OCI-LY7 (cell line): ENCODE results near the gene CORO2B. TPM values are rescaled to one million over a fixed set of nuclear protein-coding genes. Genes with fewer than 3 reads are reported as not detected.

ENCODE experiments used
- BruUV-seq: library from RNA; stranded (reverse); fragments of 400-500 nt; replicated peaks from 2 replicates; lab custom pipeline; 2021; lab: Mats Ljungman, UMichigan
- CTCF ChIA-PET: fragments of 300-600 bp; sonication (Branson Sonifier 250); formaldehyde crosslinking; loops from one replicate; lab custom pipeline; 2022; ENCODE audit warnings: antibody characterized with exemption; ENCODE audit not compliant: unreplicated experiment; lab: Charles Lee
- POLR2A ChIA-PET: fragments of 300-600 bp; sonication (Branson Sonifier 250); formaldehyde crosslinking; loops from one replicate; lab custom pipeline; 2022; ENCODE audit warnings: antibody characterized with exemption; lab: Charles Lee
- DNase-seq: peaks from one replicate; pipeline ENCODE4 v3.0.0-alpha.2; 2015; ENCODE audit warnings: low spot score
- H2AFZ ChIP-seq: fragments of 200-600 bp; sonication (generic), shearing (Covaris generic); 2 replicates; pipeline ENCODE4 v1.6.1; 2014; ENCODE audit warnings: mild to moderate bottlenecking, antibody characterized with exemption, low read length, moderate library complexity
- H3K27ac ChIP-seq: fragments of 200-600 bp; sonication (generic); 2 replicates; pipeline ENCODE4 v1.5.1; 2014; ENCODE audit warnings: mixed run types, low read depth, mild to moderate bottlenecking, moderate library complexity, low read length, inconsistent platforms; ENCODE audit not compliant: poor library complexity, severe bottlenecking
- H3K36me3 ChIP-seq: fragments of 200-600 bp; sonication (generic); 2 replicates; pipeline ENCODE4 v1.6.1; 2014; ENCODE audit warnings: mild to moderate bottlenecking, antibody characterized with exemption, low read length, moderate library complexity, mixed read lengths; ENCODE audit not compliant: insufficient read depth
- H3K4me1 ChIP-seq: fragments of 200-600 bp; sonication (generic); 2 replicates; pipeline ENCODE4 v1.5.1; 2014; ENCODE audit warnings: mild to moderate bottlenecking, low read length; ENCODE audit not compliant: insufficient read depth, poor library complexity, severe bottlenecking
- H3K4me2 ChIP-seq: fragments of 200-600 bp; sonication (generic); 2 replicates; pipeline ENCODE4 v1.6.1; 2014; ENCODE audit warnings: mild to moderate bottlenecking, low read length
- H3K4me3 ChIP-seq: fragments of 200-600 bp; sonication (generic); 2 replicates; pipeline ENCODE4 v1.5.1; 2014; ENCODE audit warnings: mild to moderate bottlenecking, low read depth, low read length; ENCODE audit not compliant: poor library complexity, severe bottlenecking
- H3K79me2 ChIP-seq: fragments of 200-600 bp; sonication (generic); 2 replicates; pipeline ENCODE4 v1.6.1; 2016; ENCODE audit warnings: low read depth, mild to moderate bottlenecking, low read length, moderate library complexity, mixed read lengths; ENCODE audit not compliant: insufficient read depth
- H3K9me2 ChIP-seq: fragments of 200-600 bp; sonication (generic); 2 replicates; pipeline ENCODE4 v1.6.1; 2016; ENCODE audit warnings: mild to moderate bottlenecking, low read length, mixed read lengths; ENCODE audit not compliant: insufficient read depth
- H3K9me3 ChIP-seq: fragments of 200-600 bp; sonication (generic); 2 replicates; pipeline ENCODE4 v1.6.1; 2014; ENCODE audit warnings: mild to moderate bottlenecking, mixed run types, low read length, mixed read lengths
- H4K20me1 ChIP-seq: fragments of 200-600 bp; sonication (generic); 2 replicates; pipeline ENCODE4 v1.6.1; 2014; ENCODE audit warnings: mild to moderate bottlenecking, antibody characterized with exemption, low read length, moderate library complexity, mixed read lengths; ENCODE audit not compliant: insufficient read depth
- CTCF ChIP-seq: fragments of 200-600 bp; sonication (generic); conservative IDR thresholded peaks from 2 replicates; pipeline ENCODE4 v1.5.1; 2014; ENCODE audit warnings: mild to moderate bottlenecking, antibody characterized with exemption, low read length, moderate library complexity, mixed read lengths
- EZH2phosphoT487 ChIP-seq: fragments of 200-600 bp; sonication (generic); IDR thresholded peaks from 2 replicates; pipeline ENCODE4 v1.6.1; 2018; ENCODE audit warnings: low read depth, borderline replicate concordance, mild to moderate bottlenecking, mixed run types, antibody characterized with exemption, low read length, moderate library complexity, mixed read lengths
- intact Hi-C: fragments of 100-400 bp; cut with micrococcal nuclease; formaldehyde crosslinking; loops from one replicate; pipeline ENCODE4 v1.10.0; 2022; ENCODE audit not compliant: unreplicated experiment
- total RNA-seq, 2 experiments: library from RNA; depleted of rRNA in 1 of 2; stranded (reverse); fragments of >200 nt in 1 of 2; shearing (Covaris generic) in 1 of 2; gene quantifications; 2 replicates each; pipeline ENCODE4 v1.2.3, GENCODE V29; 2014 to 2022

The CORO2B gene
- total RNA-seq, 2 experiments from 2014 or later = 7.4 to 12.5 TPM

- POLR2A ChIA-PET = no interaction called here
- Histone ChIP-seq H3K79me2 (no peaks in the 10 kb centered on the region), H4K20me1 (no peaks in the 10 kb centered on the region), H2AFZ (no peak overlapping the region), H3K4me3 (no peak overlapping the region), H3K4me2 (no peak overlapping the region), H3K27ac (no peak overlapping the region), H3K4me1 (no peaks in the 10 kb centered on the region), H3K9me2 (no peaks in the 10 kb centered on the region), H3K9me3 (no peaks in the 10 kb centered on the region), H3K36me3 (peaks cover 50% of the 10 kb centered on the region)
- TF ChIP-seq EZH2phosphoT487 (no peak), CTCF (no peak)
- CTCF ChIA-PET = interaction anchor here (1.0 kb wide), 1 partner anchor 99 kb away, joined by 6 read pairs; no protein-coding TSS in a partner anchor
- intact Hi-C loops = no loop called here
- no peak for DNase-seq
- no TSS peak for BruUV-seq
Measured at GRCh38 chr15:68776477-68777270, 197.9 kb downstream of the CORO2B start.

Other genes with a start within 250 kb of the CORO2B start
- under 0.01 TPM in 1 of 2 replicates, not detected in the other for gene ITGA11, start 146.8 kb upstream of the CORO2B start, total RNA-seq (2014; rRNA removed; shearing (Covaris generic))
- gene ITGA11, start 146.8 kb upstream of the CORO2B start, total RNA-seq (2022) = not detected in 2 replicates
- 232 and 282 TPM in 2 replicates for gene ANP32A, start 241.9 kb downstream of the CORO2B start, total RNA-seq (2014; rRNA removed; shearing (Covaris generic))
- gene ANP32A, start 241.9 kb downstream of the CORO2B start, total RNA-seq (2022) = 563 and 580 TPM in 2 replicates